Mononuclear cell (primary cell): Measurements from ENCODE around the gene PCNX3. TPM values are rescaled to one million over a fixed set of nuclear protein-coding genes. Genes with fewer than 3 reads are reported as not detected.
A peak's percentile ranks its signal among the peaks of the same experiment; 100 is the strongest.

Experiments used
- H3K27me3 ChIP-seq: 2 replicates; pipeline ENCODE4 v1.6.0; 2011; ENCODE audit warnings: low read length, control low read depth; ENCODE audit not compliant: insufficient read depth
- H3K4me1 ChIP-seq: 2 replicates; pipeline ENCODE4 v1.5.1; 2011; ENCODE audit warnings: mild to moderate bottlenecking, low read length, control low read depth; ENCODE audit not compliant: insufficient read depth
- H3K4me3 ChIP-seq: 2 replicates; pipeline ENCODE4 v1.5.1; 2011; ENCODE audit warnings: mild to moderate bottlenecking, low read length, moderate library complexity
- H3K9me3 ChIP-seq: 2 replicates; pipeline ENCODE4 v1.5.1; 2011; ENCODE audit warnings: low read depth, mild to moderate bottlenecking, control low read depth, low read length
- total RNA-seq: library from RNA; depleted of rRNA; stranded (reverse); fragments of >200 nt; gene quantifications from one replicate; pipeline ENCODE4 v1.2.3, GENCODE V29; 2012

The PCNX3 gene
- total RNA-seq, 1 donor: 15.0 TPM

DNA sequence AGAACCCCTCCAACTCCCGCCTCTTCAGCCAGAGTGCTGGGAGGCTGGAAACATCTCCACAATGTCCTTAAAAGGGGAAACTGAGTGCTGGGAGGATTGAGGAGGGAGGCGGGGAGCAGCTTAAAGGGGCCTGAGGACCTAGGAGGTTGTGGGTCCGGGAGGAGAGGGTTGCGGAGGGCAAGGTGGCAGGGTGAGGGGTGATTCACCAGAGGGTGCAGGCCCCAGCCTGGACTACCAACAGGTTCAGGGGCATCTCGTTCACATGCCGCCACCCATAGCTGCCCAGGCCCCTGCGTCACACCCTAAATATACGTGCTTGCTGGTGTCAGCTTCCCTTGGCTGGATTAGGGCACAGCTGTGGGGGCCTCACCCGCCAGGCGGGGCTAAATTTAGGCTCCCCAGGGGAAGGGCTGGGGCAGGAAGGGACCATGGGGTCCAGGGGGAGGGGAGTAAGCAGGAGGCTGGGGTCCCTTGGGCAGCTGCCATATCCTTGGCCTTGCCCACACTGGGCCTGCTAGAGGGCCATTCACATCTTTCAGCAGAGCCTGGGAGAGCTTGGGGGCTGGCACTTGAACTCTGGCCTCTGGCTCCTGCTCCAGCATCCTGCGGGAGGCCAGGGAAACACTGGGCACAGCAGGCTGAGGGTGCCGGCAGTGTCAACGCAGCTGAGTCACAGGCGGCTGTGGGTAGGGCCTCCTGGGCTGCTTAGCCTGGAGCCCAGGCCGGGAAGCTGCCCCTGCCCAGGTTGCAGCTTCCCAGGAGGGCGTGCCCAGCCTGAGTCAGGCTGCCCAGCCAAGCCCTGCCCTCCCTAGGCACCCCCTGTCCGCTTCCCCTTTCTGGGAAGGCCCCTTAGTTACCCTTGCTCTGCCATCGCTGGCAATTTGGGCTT, 38.5 kb upstream of the PCNX3 start:
- no peaks in the 10 kb centered on the region for H3K27me3 ChIP-seq
- H3K4me3 ChIP-seq: peak overlapping the region; percentile 76
- no peaks in the 10 kb centered on the region for H3K9me3 ChIP-seq
- H3K4me1 ChIP-seq: peaks cover 57% of the 10 kb centered on the region

DNA sequence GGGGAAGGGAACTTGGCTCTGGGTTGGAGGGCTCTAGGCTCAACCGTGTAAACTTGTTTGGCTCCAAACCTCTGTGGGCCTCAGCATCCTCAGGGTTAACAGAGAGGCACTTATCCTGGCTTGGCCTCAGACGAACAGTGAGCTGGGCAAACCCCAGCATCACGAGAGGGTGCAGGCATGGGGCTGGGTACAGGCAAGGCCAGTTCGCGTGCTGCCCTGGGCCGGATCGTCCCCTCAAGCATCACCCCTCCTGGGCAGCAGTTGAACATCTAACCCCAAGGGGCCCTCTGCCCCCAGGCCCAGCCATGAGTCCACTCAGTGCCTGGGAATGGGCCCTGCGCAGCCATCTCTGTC, 37.8 kb upstream of the PCNX3 start:
- Histone ChIP-seq H3K27me3 (no peaks in the 10 kb centered on the region), H3K4me1 (peaks cover 56% of the 10 kb centered on the region), H3K9me3 (no peaks in the 10 kb centered on the region), H3K4me3 (peak overlapping the region; percentile 76)

DNA sequence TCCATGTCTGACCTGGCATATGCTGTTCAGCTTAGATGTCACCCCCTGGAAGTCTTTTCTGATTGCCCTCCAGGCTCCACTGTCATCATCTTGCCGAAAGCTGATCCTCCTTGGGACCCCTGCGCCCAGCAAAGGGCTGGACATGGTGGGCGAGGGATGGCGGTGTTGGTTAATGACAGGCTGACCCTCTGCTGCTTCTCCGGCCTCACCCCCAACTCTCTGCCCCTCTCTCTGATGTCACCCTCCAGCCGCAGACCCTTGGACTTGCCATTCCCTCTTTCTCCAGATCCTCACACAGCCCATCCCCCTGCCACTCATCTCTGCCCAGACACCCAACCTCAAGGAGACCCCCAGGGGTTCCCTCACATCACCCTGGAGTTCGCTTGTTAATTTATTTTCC, 37.4 kb upstream of the PCNX3 start:
- H3K4me1 ChIP-seq: peaks cover 52% of the 10 kb centered on the region
- no peaks in the 10 kb centered on the region for H3K27me3 ChIP-seq
- no peaks in the 10 kb centered on the region for H3K9me3 ChIP-seq
- H3K4me3 ChIP-seq: peak overlapping the region; percentile 76

DNA sequence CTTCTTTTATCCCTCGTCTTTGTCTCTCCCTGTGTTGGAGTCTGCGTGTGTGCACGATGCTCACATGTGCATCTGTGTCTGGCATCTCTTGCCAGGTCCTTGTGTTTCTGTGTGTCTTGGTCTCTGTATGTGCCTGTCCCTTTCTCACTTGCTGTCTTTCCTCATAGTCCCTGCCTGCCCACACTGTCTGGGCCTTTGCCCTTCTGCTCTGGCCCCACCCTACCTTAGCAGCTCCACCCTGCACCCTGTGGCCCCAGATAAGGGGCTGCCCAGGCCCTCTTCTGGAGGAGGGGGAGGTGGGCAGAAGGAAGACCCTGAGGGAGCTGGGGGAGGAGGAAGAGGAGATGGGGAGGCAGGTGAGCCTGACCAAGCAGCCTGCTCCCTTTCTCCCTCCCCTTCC, 36.9 kb upstream of the PCNX3 start:
- Histone ChIP-seq H3K27me3 (no peaks in the 10 kb centered on the region), H3K4me1 (peaks cover 47% of the 10 kb centered on the region), H3K9me3 (no peaks in the 10 kb centered on the region), H3K4me3 (no peak overlapping the region)

- Histone ChIP-seq H3K4me1 (peaks cover 43% of the 10 kb centered on the region), H3K27me3 (no peaks in the 10 kb centered on the region), H3K9me3 (no peaks in the 10 kb centered on the region), H3K4me3 (no peak overlapping the region)
Observed at GRCh38 chr11:65579291-65579690, 36.3 kb upstream of the PCNX3 start.

- Histone ChIP-seq H3K9me3 (no peaks in the 10 kb centered on the region), H3K27me3 (no peaks in the 10 kb centered on the region), H3K4me1 (peaks cover 37% of the 10 kb centered on the region), H3K4me3 (no peak overlapping the region)
Observed at GRCh38 chr11:65580031-65580692, 35.4 kb upstream of the PCNX3 start.

GRCh38 chr11:65580756-65581155, 34.8 kb upstream of the PCNX3 start:
- peaks cover 37% of the 10 kb centered on the region for H3K4me1 ChIP-seq

DNA sequence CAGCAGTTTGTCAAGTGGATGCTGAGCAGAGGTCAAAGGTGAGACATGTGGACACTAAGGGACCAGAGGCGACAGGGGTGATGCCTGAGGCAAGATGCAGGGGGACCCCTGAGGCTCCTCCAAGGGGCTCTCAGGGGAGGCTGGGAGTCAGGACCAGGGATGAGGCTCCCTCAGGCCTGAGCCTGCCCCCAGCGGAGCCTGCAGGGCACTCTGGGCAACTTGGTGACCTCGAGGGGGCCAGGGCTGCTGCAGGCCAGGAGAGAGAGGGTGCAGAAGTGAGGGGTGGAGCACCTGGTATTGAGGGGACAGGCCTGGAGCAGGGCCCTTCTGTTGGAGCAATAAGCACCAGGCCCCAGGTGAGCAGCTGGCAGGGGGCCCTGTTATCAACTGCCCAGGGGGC, 33.6 kb upstream of the PCNX3 start:
- peaks cover 42% of the 10 kb centered on the region for H3K4me1 ChIP-seq
- no peaks in the 10 kb centered on the region for H3K9me3 ChIP-seq

More at GRCh38 chr11:65580756-65581155, 34.8 kb upstream of the PCNX3 start:
- H3K4me3 ChIP-seq: no peak overlapping the region
- no peaks in the 10 kb centered on the region for H3K9me3 ChIP-seq
- no peaks in the 10 kb centered on the region for H3K27me3 ChIP-seq

GRCh38 chr11:65583589-65583988, 32.0 kb upstream of the PCNX3 start:
- Histone ChIP-seq H3K4me3 (no peak overlapping the region), H3K9me3 (no peaks in the 10 kb centered on the region), H3K4me1 (peaks cover 42% of the 10 kb centered on the region), H3K27me3 (no peaks in the 10 kb centered on the region)

More for the DNA sequence above, 33.6 kb upstream of the PCNX3 start:
- H3K27me3 ChIP-seq: no peaks in the 10 kb centered on the region
- H3K4me3 ChIP-seq: no peak overlapping the region

GRCh38 chr11:65584106-65584505, 31.5 kb upstream of the PCNX3 start:
- Histone ChIP-seq H3K4me1 (peaks cover 42% of the 10 kb centered on the region), H3K4me3 (no peak overlapping the region)

DNA sequence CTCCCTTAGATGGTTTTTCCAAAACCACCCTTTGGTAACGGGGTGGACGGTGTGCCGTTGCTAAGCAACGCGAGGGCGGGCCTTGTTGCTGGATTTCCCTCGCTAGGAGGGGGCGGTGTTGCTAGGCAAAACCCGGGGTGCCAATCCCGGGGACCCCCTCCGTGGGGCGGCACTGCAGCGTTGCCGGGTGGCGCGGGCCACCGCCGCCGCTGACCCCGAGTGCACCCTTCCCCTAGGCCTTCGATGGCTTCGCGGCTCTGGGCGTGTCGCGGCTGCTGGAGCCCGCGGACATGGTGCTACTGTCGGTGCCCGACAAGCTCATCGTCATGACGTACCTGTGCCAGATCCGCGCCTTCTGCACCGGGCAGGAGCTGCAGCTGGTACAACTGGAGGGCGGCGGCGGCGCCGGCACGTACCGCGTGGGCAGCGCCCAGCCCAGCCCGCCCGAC, 30.8 kb upstream of the PCNX3 start:
- no peaks in the 10 kb centered on the region for H3K9me3 ChIP-seq
- H3K27me3 ChIP-seq: no peaks in the 10 kb centered on the region
- H3K4me3 ChIP-seq: no peak overlapping the region
- H3K4me1 ChIP-seq: peaks cover 44% of the 10 kb centered on the region

More at GRCh38 chr11:65584106-65584505, 31.5 kb upstream of the PCNX3 start:
- no peaks in the 10 kb centered on the region for H3K27me3 ChIP-seq
- no peaks in the 10 kb centered on the region for H3K9me3 ChIP-seq

DNA sequence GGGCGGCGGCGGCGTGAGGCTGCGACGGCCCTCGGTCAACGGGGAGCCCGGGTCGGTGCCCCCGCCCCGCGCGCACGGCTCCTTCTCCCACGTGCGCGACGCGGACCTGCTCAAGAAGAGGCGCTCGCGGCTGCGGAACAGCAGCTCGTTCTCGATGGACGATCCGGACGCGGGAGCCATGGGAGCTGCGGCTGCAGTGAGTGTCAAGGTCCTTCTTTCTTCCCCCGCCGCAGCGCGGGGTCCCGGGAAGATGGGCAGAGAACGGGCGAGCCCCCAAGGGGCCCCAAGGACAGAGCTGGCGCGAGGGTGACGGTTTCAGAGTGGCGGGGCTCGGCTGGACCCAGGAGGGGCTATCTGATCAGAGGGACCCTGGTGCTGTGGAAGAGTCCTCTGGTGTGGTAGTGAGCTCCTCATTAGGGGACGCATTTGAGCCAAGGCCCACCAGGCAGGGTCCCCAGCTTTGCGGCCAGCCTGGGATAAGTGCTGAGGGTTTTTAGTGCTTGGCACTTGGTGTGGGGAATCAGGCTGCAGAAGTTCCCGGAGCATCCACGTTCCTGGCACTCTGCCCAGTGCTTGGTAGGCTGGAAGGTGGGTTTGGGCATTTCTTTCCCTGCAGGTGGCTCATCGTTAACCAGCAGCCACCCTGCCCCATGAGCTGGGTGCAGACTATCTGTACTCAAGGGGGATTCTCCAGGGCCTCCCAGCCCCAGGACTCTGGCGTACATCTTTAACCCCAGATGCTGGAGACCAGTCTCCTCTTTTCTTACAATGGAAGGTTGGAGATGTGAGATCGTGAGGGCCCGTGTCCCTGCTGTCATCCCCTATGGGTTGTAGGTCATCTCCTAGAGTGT, 30.0 kb upstream of the PCNX3 start:
- H3K4me3 ChIP-seq: no peak overlapping the region
- H3K9me3 ChIP-seq: no peaks in the 10 kb centered on the region
- H3K4me1 ChIP-seq: peaks cover 44% of the 10 kb centered on the region
- no peaks in the 10 kb centered on the region for H3K27me3 ChIP-seq

DNA sequence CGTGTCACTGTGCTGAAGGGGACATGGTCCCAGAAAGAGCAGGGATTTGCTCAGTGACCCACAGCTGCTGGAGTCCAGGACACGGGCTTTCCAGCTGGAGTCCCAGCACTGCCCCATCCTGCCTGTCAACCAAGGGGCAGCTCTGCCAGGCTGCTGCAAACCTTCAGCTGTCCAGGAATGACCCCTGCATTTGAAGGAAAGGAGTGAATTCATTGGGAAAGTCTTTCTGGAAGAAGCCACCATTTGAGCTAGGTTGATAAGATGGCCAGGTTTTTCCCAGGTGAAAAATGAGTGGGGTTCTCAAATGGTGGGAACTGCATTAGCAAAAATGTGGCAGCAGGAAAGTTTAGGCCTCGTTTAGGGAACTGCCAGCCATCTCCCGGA, 29.3 kb upstream of the PCNX3 start:
- Histone ChIP-seq H3K4me1 (peaks cover 44% of the 10 kb centered on the region), H3K4me3 (no peak overlapping the region), H3K27me3 (no peaks in the 10 kb centered on the region), H3K9me3 (no peaks in the 10 kb centered on the region)

- Histone ChIP-seq H3K4me1 (peaks cover 44% of the 10 kb centered on the region), H3K27me3 (no peaks in the 10 kb centered on the region), H3K9me3 (no peaks in the 10 kb centered on the region), H3K4me3 (no peak overlapping the region)
Observed at GRCh38 chr11:65586676-65587075, 28.9 kb upstream of the PCNX3 start.
